ENCODE data around the gene SETBP1. TPM values are rescaled to one million over a fixed set of nuclear protein-coding genes. Genes with fewer than 3 reads are reported as not detected.

SETBP1 gene
- total and polyA plus RNA-seq, 2 of the 8 experiments (the other 6 are each of a cell fraction or from before 2014, with no cell fraction given): 2.0 to 6.5 TPM

GRCh38 chr18:44697315-44697714, 16.6 kb downstream of the SETBP1 start:
- H3K23me2 ChIP-seq (ENCODE audit: low read depth, low read length): no peaks in the 10 kb centered on the region
- no peak overlapping the region for H3K18ac ChIP-seq (ENCODE audit: extremely low read depth, low read length)
- no peak overlapping the region for H3K27ac ChIP-seq (ENCODE audit: low read depth, low read length)
- DNase-seq (ENCODE audit: low read depth in 1 of 2, low spot score in 2 of 2) (no peak), FAIRE-seq (no peak)
- peaks cover 0 to 11% (median 9%) of the 10 kb centered on the region in 4 experiments; a peak in 6 of 7 replicates for H3K4me1 ChIP-seq (replicated peaks in 1 of 4; ENCODE audit: control insufficient read depth in 3 of 4, insufficient read depth in 4 of 4, low read length in 3 of 4)
- H2BK12ac ChIP-seq (ENCODE audit: low read depth, low read length): 0 out of 2 replicates have a peak overlapping the region, but pooled peaks have one; percentile 95
- H3K9ac ChIP-seq (replicated peaks in 1 of 4; ENCODE audit: extremely low read depth in 1 of 4, low read depth in 3 of 4, low read length in 3 of 4): no peak overlapping the region
- no peaks in the 10 kb centered on the region for H3K36me3 ChIP-seq (ENCODE audit: control insufficient read depth in 2 of 4, insufficient read depth in 4 of 4, low read length in 3 of 4)
- H2BK15ac ChIP-seq (ENCODE audit: low read length): no peak overlapping the region
- no peaks in the 10 kb centered on the region for H3K27me3 ChIP-seq (replicated peaks in 1 of 4; ENCODE audit: control insufficient read depth in 3 of 4, extremely low read depth in 1 of 4, insufficient read depth in 3 of 4, low read length in 3 of 4)
- no peak overlapping the region for H2BK5ac ChIP-seq (ENCODE audit: low read depth, low read length)
- H3K23ac ChIP-seq (ENCODE audit: insufficient read length): no peak overlapping the region
- H3K9me3 ChIP-seq (ENCODE audit: insufficient read depth in 2 of 2, low read depth in 1 of 2, low read length in 1 of 2): no peaks in the 10 kb centered on the region
- H3K4me3 ChIP-seq (ENCODE audit: extremely low read depth in 1 of 4, insufficient read depth in 2 of 4, low read depth in 3 of 4, low read length in 4 of 4): peak overlapping the region in 1 of 4 experiments; percentile 11; a peak in 1 of 8 replicates
- WGBS, 2 experiments (ENCODE audit: extremely low coverage in 1 of 2, insufficient coverage in 1 of 2, insufficient read length in 1 of 2, insufficient replicate concordance in 2 of 2, low coverage in 1 of 2, low lambda C conversion rate in 2 of 2, missing lambda C conversion rate in 1 of 2): 57% methylated on average over 2 of the region's 2 CpGs; no CpG with 5 or more reads in 1 of the 2 experiments
- no peaks in the 10 kb centered on the region for H3K79me2 ChIP-seq (ENCODE audit: control insufficient read depth in 1 of 2, insufficient read depth in 2 of 2, low read length in 2 of 2)
- no peak for TF ChIP-seq ZNF274 (IDR thresholded peaks at IDR 0.05; ENCODE audit: borderline replicate concordance, extremely low read depth, low read length)
- TF ChIP-seq BCL11A (IDR thresholded peaks at IDR 0.05; ENCODE audit: low read depth in 2 of 2, low read length in 2 of 2): no peak
- TF ChIP-seq KDM5A (IDR thresholded peaks at IDR 0.05; ENCODE audit: low read length): no peak
- no peak for TF ChIP-seq MAX (IDR thresholded peaks at IDR 0.05)
- no peak for TF ChIP-seq POLR2AphosphoS5 (IDR thresholded peaks at IDR 0.05; ENCODE audit: low read depth, low read length)
- TF ChIP-seq FOSL1 (IDR thresholded peaks at IDR 0.05; ENCODE audit: insufficient read depth, low read depth, low read length): no peak
- TF ChIP-seq NRF1 (IDR thresholded peaks at IDR 0.05; ENCODE audit: low read depth, low read length): no peak
- TF ChIP-seq RFX5 (IDR thresholded peaks at IDR 0.05; ENCODE audit: borderline replicate concordance, low read depth, low read length): no peak
- TF ChIP-seq EP300 (IDR thresholded peaks at IDR 0.05; ENCODE audit: borderline replicate concordance in 1 of 2, low read depth in 2 of 2, low read length in 2 of 2): no peak
- no peak for TF ChIP-seq CHD1 (IDR thresholded peaks at IDR 0.05; ENCODE audit: low read depth, low read length)
- TF ChIP-seq HDAC2 (IDR thresholded peaks at IDR 0.05; ENCODE audit: borderline replicate concordance in 1 of 2, low read depth in 2 of 2, low read length in 2 of 2): no peak
- no peak for TF ChIP-seq GABPA (IDR thresholded peaks at IDR 0.05; ENCODE audit: borderline replicate concordance, insufficient read depth, low read length)
- H3K4me2 ChIP-seq (ENCODE audit: insufficient read depth in 1 of 2, low read depth in 2 of 2, low read length in 2 of 2): peak overlapping the region; percentile 50 to 51; a peak in 3 of 4 replicates
- ChIA-PET POLR2A (ENCODE audit: partially characterized antibody) (interaction anchor here (1.0 to 1.2 kb wide), 2 partner anchors 9 to 18 kb away, joined by 3 to 4 read pairs; no protein-coding TSS in a partner anchor), CTCF (ENCODE audit: partially characterized antibody) (interaction anchor here (0.6 to 2.5 kb wide), 4 partner anchors 14 to 516 kb away, joined by 3 to 9 read pairs (median 4); no protein-coding TSS in a partner anchor)
- no peak overlapping the region for H3K56ac ChIP-seq (replicated peaks; ENCODE audit: insufficient read length, low read depth, low read length)
- peaks cover 4% of the 10 kb centered on the region; the same call in 1 of the 2 replicates for H3K79me1 ChIP-seq (ENCODE audit: low read depth, low read length)
- no peak overlapping the region for H4K91ac ChIP-seq (replicated peaks; ENCODE audit: insufficient read length, low read length)
- H4K8ac ChIP-seq (ENCODE audit: extremely low read depth, insufficient read depth, low read length): no peak overlapping the region
- H2AK5ac ChIP-seq (ENCODE audit: low read depth, low read length): no peak overlapping the region
- H3K14ac ChIP-seq (ENCODE audit: insufficient read length): no peak overlapping the region
- 0 out of 2 replicates have a peak overlapping the region, but pooled peaks have one; percentile 66 for H2BK20ac ChIP-seq (ENCODE audit: low read length)
- no peaks in the 10 kb centered on the region for H4K20me1 ChIP-seq (replicated peaks in 1 of 2; ENCODE audit: control insufficient read depth in 1 of 2, insufficient read depth in 2 of 2, low read length in 2 of 2)
- no peak overlapping the region for H2BK120ac ChIP-seq (replicated peaks; ENCODE audit: low read depth, low read length)
- H3K4ac ChIP-seq (replicated peaks; ENCODE audit: insufficient read length, low read depth, low read length): no peak overlapping the region
- H4K5ac ChIP-seq (ENCODE audit: insufficient read length, low read depth, low read length): no peak overlapping the region
- H2AFZ ChIP-seq (ENCODE audit: low read length): no peak overlapping the region

All from H1 (cell line).